Measurements from ENCODE around the gene GRID1. TPM values are rescaled to one million over a fixed set of nuclear protein-coding genes. Genes with fewer than 3 reads are reported as not detected.

The GRID1 gene
- total RNA-seq, 1 experiment from 2014 or later = not detected

DNA sequence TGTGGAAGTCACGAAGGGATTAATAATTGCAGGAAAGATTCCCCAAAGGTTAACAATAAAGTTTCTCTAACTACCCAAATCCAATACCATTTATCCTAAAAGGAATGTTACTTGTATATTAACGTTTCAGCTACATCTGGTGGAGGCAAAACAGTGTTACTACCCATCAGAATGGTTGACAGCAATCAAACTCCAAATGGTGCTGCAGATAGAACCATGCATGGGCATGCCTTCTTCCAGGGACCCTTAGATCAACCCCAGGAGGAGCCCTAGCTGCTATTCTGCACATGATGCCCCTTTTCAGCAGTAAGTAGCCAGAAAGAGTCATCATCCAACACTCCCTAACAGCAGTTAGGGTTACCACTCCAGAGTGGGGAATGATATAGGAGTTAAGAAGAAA lies 336.3 kb downstream of the GRID1 start:
- no peak for TF ChIP-seq CTCF (IDR thresholded peaks at IDR 0.05; ENCODE audit: unreplicated experiment)
- H3K4me3 Mint-ChIP-seq (ENCODE audit: low read depth, unreplicated experiment) = no peak overlapping the region
- CTCF ChIA-PET = no interaction called here
- H3K27ac Mint-ChIP-seq (ENCODE audit: unreplicated experiment) = no peak overlapping the region
- H3K4me1 Mint-ChIP-seq (ENCODE audit: low read depth, unreplicated experiment) = no peaks in the 10 kb centered on the region
- peaks cover 17% of the 10 kb centered on the region for H3K27me3 Mint-ChIP-seq (ENCODE audit: unreplicated experiment)
- BruUV-seq (replicated peaks) = no TSS peak
- DNase-seq = no peak
- intact Hi-C loops (cut with micrococcal nuclease; ENCODE audit: unreplicated experiment) = no loop called here
- H3K9me3 Mint-ChIP-seq (ENCODE audit: low read depth, unreplicated experiment) = peaks cover 5% of the 10 kb centered on the region
- H3K36me3 Mint-ChIP-seq (ENCODE audit: insufficient read depth, unreplicated experiment) = no peaks in the 10 kb centered on the region

- intact Hi-C loops (cut with micrococcal nuclease; ENCODE audit: unreplicated experiment) = no loop called here
- Mint-ChIP-seq H3K4me3 (ENCODE audit: low read depth, unreplicated experiment) (no peak overlapping the region), H3K27ac (ENCODE audit: unreplicated experiment) (no peak overlapping the region), H3K9me3 (ENCODE audit: low read depth, unreplicated experiment) (peaks cover 5% of the 10 kb centered on the region), H3K27me3 (ENCODE audit: unreplicated experiment) (peaks cover 17% of the 10 kb centered on the region), H3K36me3 (ENCODE audit: insufficient read depth, unreplicated experiment) (no peaks in the 10 kb centered on the region), H3K4me1 (ENCODE audit: low read depth, unreplicated experiment) (no peaks in the 10 kb centered on the region)
- no peak for TF ChIP-seq CTCF (IDR thresholded peaks at IDR 0.05; ENCODE audit: unreplicated experiment)
- no TSS peak for BruUV-seq (replicated peaks)
- CTCF ChIA-PET = no interaction called here
- DNase-seq = no peak
Measured at GRCh38 chr10:86027346-86027745, 339.2 kb downstream of the GRID1 start.

DNA sequence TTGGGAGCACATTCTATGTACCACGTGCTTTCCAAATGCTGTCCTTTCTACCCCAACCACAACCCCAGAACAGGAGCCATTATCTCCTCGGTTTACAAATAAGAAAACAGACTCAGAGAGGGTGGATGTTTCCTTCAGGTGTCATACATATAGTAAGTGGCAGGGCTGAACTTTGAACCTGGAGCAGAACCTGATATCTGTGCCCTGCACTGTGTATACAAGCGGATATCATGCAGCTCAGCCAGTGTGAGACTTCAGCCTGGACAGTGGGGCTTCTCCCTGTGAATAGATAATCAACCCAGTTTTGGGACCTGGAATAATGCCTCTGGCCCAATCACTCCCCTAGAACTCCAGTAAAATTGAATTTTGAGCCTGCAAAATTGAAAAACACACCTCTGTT lies 341.1 kb downstream of the GRID1 start:
- CTCF ChIA-PET = no interaction called here
- H3K27ac Mint-ChIP-seq (ENCODE audit: unreplicated experiment) = no peak overlapping the region
- BruUV-seq (replicated peaks) = no TSS peak
- no peak overlapping the region for H3K4me3 Mint-ChIP-seq (ENCODE audit: low read depth, unreplicated experiment)
- no peak for TF ChIP-seq CTCF (IDR thresholded peaks at IDR 0.05; ENCODE audit: unreplicated experiment)
- H3K36me3 Mint-ChIP-seq (ENCODE audit: insufficient read depth, unreplicated experiment) = no peaks in the 10 kb centered on the region
- intact Hi-C loops (cut with micrococcal nuclease; ENCODE audit: unreplicated experiment) = no loop called here
- H3K4me1 Mint-ChIP-seq (ENCODE audit: low read depth, unreplicated experiment) = no peaks in the 10 kb centered on the region
- peaks cover 17% of the 10 kb centered on the region for H3K27me3 Mint-ChIP-seq (ENCODE audit: unreplicated experiment)
- H3K9me3 Mint-ChIP-seq (ENCODE audit: low read depth, unreplicated experiment) = no peaks in the 10 kb centered on the region
- no peak for DNase-seq

DNA sequence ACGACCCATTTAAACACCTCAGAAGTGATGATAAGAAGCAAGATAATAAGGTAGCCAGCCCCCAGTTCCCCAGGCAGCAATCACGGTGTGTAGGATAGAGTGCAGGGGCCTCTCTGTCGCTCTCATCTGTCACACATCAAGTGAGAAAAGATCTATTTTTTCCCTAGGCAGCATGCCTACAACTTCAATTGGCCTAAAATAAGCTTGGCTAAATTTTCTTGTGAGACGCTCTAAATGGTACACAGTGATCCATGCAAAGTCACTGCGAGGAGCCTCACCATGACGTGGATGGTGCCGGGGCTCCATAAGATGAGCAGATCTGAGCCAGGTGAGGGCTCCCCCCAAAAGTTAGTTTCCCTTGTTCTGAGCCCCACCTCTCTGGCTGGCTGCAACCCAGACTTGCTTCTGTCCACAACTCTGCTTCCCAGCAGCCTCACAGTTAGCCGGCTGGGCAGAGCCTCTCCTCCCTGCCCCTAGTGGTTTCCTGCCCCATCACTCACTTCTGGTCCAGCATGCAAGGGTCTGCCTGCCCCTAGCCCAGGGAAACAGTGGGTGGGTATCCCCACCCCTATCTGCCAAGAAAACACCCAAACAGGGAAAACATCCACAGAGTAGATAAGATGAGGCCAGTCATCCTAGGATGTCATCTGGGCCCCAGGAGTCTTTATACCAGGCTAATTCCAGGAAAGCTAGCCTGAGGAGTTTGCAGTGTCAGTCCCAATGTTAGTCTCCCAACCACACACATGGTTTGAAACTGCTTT lies 342.1 kb downstream of the GRID1 start:
- TF ChIP-seq CTCF (IDR thresholded peaks at IDR 0.05; ENCODE audit: unreplicated experiment) = no peak
- H3K9me3 Mint-ChIP-seq (ENCODE audit: low read depth, unreplicated experiment) = no peaks in the 10 kb centered on the region
- no peaks in the 10 kb centered on the region for H3K4me1 Mint-ChIP-seq (ENCODE audit: low read depth, unreplicated experiment)
- H3K27me3 Mint-ChIP-seq (ENCODE audit: unreplicated experiment) = peaks cover 17% of the 10 kb centered on the region
- H3K36me3 Mint-ChIP-seq (ENCODE audit: insufficient read depth, unreplicated experiment) = no peaks in the 10 kb centered on the region
- no peak for DNase-seq
- no peak overlapping the region for H3K27ac Mint-ChIP-seq (ENCODE audit: unreplicated experiment)
- no peak overlapping the region for H3K4me3 Mint-ChIP-seq (ENCODE audit: low read depth, unreplicated experiment)
- no TSS peak for BruUV-seq (replicated peaks)
- CTCF ChIA-PET = interaction anchor here (0.5 kb wide), 1 partner anchor 63 kb away, joined by 4 read pairs; no protein-coding TSS in a partner anchor
- intact Hi-C loops (cut with micrococcal nuclease; ENCODE audit: unreplicated experiment) = no loop called here
